T-helper 1 cell (primary cell): ENCODE measurements around the gene ATF2.

Experiments
- DNase-seq, 5 donors: peaks; one replicate each; pipeline ENCODE4 v3.0.0-alpha.2; 2012 to 2020

Gene ATF2

DNA sequence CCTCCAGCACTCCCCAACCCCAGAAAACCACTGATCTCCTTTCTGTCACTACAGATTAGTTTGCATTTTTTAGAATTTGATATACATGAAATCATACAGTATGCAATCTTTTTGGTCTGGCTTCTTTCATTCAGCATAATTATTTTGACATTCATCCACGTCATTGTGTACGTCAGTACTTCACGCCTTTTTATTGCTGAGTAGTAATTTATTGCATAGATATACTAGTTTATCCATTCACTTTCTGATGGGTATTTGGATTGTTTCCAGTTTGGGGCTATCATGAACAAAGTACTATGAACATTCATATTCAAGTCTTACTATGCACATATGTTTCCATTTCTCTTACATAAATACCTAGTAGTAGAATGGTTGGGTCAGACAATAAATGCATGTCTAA is 142.8 kb downstream of the ATF2 start:
- no peak for DNase-seq

DNA sequence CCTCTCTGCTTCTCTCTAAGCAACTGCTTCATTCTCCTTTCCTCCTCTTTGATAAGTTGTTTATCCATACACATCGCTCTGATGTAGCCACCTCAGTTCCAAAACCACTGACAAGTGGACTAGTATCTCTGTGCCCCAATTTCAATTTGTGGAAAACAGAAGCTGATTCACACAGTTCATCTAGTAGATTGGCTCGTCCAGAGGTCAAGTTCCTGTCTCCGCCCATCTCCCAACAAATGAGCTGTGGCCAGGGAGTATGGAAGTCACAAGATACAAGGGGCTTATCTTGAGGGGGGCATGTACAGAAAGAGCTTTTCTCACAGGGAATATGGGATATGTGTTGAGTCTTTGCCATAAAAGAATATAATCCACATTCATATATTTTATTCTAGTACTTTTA is 145.1 kb downstream of the ATF2 start:
- no peak for DNase-seq
